Sigmoid colon (tissue), 7 donors: ENCODE measurements around the gene ADSL. TPM values are rescaled to one million over a fixed set of nuclear protein-coding genes. Genes with fewer than 3 reads are reported as not detected.

Experiments
- DNase-seq: peaks from one replicate; pipeline ENCODE4 v3.0.0-alpha.2; 2019
- H3K27ac ChIP-seq, 4 donors: fragments of 200-600 bp; sonication (generic); one replicate each; pipeline ENCODE4 v1.5.1; 2016 to 2019; ENCODE audit warnings: mild to moderate bottlenecking in 1 of 4
- H3K27me3 ChIP-seq, 3 donors: fragments of 200-600 bp; sonication (generic); one replicate each; pipeline ENCODE4 v1.5.1; 2019; ENCODE audit warnings: mild to moderate bottlenecking in 1 of 3
- H3K36me3 ChIP-seq, 4 donors: fragments of 200-600 bp; sonication (generic); one replicate each; pipeline ENCODE4 v1.5.1; 2016 to 2019
- H3K4me1 ChIP-seq, 4 donors: fragments of 200-600 bp; sonication (generic); one replicate each; pipeline ENCODE4 v1.5.1; 2017 to 2019
- H3K4me3 ChIP-seq, 4 donors: fragments of 200-600 bp; sonication (generic); one replicate each; pipeline ENCODE4 v1.5.1; 2017 to 2019; ENCODE audit warnings: mild to moderate bottlenecking in 2 of 4, moderate library complexity in 1 of 4
- H3K9me3 ChIP-seq, 4 donors: fragments of 200-600 bp in 3 of 4; sonication (generic) in 3 of 4; one replicate each; pipeline versions ENCODE4 v1.5.1 to v1.6.1; 2013 to 2019
- EP300 ChIP-seq, 4 donors: sonication (generic); formaldehyde crosslinking; IDR thresholded peaks; one replicate each; pipeline ENCODE4 v1.6.1; 2017; ENCODE audit warnings: antibody characterized with exemption in 4 of 4
- POLR2A ChIP-seq, 2 donors: fragments of 450-650 bp; IDR thresholded peaks; one replicate each; pipeline ENCODE4 v1.6.1; 2016; ENCODE audit warnings: antibody characterized with exemption in 2 of 2, mild to moderate bottlenecking in 2 of 2, moderate library complexity in 2 of 2
- POLR2AphosphoS5 ChIP-seq, 4 donors: sonication (generic); formaldehyde crosslinking; IDR thresholded peaks; one replicate each; pipeline ENCODE4 v1.6.1; 2017; ENCODE audit warnings: antibody characterized with exemption in 4 of 4
- whole genome bisulfite sequencing, 2 donors: extraction: QIAGEN DNeasy Blood & Tissue Kit; methylation state at CpG; one replicate each; pipeline ENCODE4 v1.1.7; 2013; 5-methylcytosine and 5-hydroxymethylcytosine counted together
- intact Hi-C: fragments of 100-400 bp; cut with DNase I; formaldehyde crosslinking; loops from one replicate; pipeline ENCODE4 v1.15.1; 2023
- polyA plus RNA-seq, 3 donors: library from polyadenylated mRNA; stranded (reverse); fragments of 200-250 nt; gene quantifications; one replicate each; pipeline ENCODE4 v1.2.3, GENCODE V29; 2013
- total RNA-seq, 4 donors: library from RNA; depleted of rRNA; stranded (reverse); fragments of >200 nt; gene quantifications; one replicate each; pipeline ENCODE4 v1.1.0, GENCODE V29; 2016
- TF ChIP-seq, protein P1 (sequence below), 4 experiments: fragments of 450-650 bp in 3 of 4; fragments of 200-600 bp in 1 of 4; IDR thresholded peaks; one replicate each; pipeline ENCODE4 v1.5.1; 2016 to 2019; ENCODE audit warnings: antibody characterized with exemption in 4 of 4, mild to moderate bottlenecking in 3 of 4, moderate library complexity in 2 of 4
- donor health status: healthy with polysubstance abuse.
- donor health status: Bipolar disorder and iron deficiency.
- donor health status: healthy.

Gene ADSL
- total and polyA plus RNA-seq, 7 donors: 34.0 to 469 (median 86.7) TPM

DNA sequence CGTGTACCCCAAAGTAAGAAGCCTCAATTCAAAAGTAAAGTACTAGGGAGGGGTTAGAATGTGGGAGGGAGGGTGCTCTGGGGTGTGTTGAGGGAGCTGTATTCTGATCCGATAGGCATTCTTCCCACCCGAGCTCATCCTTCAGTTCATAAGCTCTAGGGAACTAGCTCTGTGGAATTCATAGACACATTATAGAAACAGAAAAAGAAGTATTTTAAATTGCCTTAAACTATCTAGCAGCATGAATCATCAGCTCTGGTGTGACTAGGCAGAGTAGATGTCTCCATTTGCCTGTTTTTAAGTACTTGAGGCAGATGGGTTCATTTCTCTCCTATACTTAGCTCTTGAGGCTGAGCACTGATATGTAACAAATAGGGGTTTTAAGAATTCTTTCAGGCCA is 16.8 kb downstream of the ADSL start:
- Histone ChIP-seq H3K4me1 (no peaks in the 10 kb centered on the region), H3K27ac (no peak overlapping the region), H3K9me3 (no peaks in the 10 kb centered on the region), H3K4me3 (no peak overlapping the region), H3K27me3 (no peaks in the 10 kb centered on the region), H3K36me3 (peaks cover 57 to 100% (median 81%) of the 10 kb centered on the region in 4 donors)
- no peak for DNase-seq
- WGBS, 2 donors: 94 to 96% methylated on average over 3 of the region's 3 CpGs
- intact Hi-C loops: no loop called here
- TF ChIP-seq EP300 (IDR thresholded peaks at IDR 0.05) (no peak), POLR2AphosphoS5 (IDR thresholded peaks at IDR 0.05) (no peak), POLR2A (IDR thresholded peaks at IDR 0.05) (no peak)
- TF ChIP-seq, protein P1, sequence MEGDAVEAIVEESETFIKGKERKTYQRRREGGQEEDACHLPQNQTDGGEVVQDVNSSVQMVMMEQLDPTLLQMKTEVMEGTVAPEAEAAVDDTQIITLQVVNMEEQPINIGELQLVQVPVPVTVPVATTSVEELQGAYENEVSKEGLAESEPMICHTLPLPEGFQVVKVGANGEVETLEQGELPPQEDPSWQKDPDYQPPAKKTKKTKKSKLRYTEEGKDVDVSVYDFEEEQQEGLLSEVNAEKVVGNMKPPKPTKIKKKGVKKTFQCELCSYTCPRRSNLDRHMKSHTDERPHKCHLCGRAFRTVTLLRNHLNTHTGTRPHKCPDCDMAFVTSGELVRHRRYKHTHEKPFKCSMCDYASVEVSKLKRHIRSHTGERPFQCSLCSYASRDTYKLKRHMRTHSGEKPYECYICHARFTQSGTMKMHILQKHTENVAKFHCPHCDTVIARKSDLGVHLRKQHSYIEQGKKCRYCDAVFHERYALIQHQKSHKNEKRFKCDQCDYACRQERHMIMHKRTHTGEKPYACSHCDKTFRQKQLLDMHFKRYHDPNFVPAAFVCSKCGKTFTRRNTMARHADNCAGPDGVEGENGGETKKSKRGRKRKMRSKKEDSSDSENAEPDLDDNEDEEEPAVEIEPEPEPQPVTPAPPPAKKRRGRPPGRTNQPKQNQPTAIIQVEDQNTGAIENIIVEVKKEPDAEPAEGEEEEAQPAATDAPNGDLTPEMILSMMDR (IDR thresholded peaks at IDR 0.05): no peak

DNA sequence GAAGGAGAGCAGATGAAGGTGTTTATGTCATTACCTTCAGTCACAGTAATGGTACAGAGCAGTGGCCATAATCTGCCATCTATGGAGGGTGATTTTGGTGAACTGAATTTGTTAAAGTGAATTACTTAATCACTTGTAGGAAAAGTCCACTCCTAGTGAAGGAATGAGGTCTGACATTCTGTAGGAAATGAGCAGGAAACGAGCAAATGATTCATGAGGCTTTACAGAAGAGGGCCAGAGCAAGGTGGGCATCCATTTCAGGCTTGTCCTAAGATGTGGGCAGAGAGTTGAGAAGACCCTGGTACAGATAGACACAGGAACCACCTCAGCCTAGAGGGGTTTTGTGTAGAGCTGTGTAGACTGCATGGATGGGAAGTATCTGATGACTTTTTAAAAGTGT is 18.1 kb downstream of the ADSL start:
- Histone ChIP-seq H3K4me1 (no peaks in the 10 kb centered on the region), H3K4me3 (no peak overlapping the region), H3K27ac (no peak overlapping the region), H3K27me3 (no peaks in the 10 kb centered on the region), H3K36me3 (peaks cover 57 to 95% (median 70%) of the 10 kb centered on the region in 4 donors), H3K9me3 (no peaks in the 10 kb centered on the region)
- WGBS, 2 donors: 80 to 86% methylated on average over 1 of the region's 1 CpG
- intact Hi-C loops: no loop called here
- TF ChIP-seq, protein P1 (IDR thresholded peaks at IDR 0.05): no peak
- TF ChIP-seq POLR2AphosphoS5 (IDR thresholded peaks at IDR 0.05) (no peak), POLR2A (IDR thresholded peaks at IDR 0.05) (no peak), EP300 (IDR thresholded peaks at IDR 0.05) (no peak)
- no peak for DNase-seq

DNA sequence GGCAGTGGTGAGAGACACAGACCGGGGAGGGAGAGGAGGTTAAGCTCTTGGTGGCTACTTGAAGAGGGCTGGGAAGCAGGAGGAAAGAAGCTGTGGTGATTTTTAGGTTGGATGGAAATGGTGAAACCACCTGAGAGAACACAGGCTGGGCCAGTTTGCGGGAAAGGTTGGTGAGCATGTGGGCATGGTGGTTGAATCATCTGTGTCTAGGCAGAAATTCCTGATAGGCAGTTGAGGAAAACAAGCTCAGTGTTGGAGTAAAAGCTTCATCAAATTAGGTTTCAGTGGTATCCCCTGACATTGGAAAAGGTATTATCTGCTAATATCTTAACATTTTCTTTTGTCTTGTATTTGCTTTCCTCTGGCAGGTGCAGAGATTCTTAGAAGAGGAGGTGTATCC is 19.8 kb downstream of the ADSL start:
- no peak for DNase-seq
- Histone ChIP-seq H3K27me3 (no peaks in the 10 kb centered on the region), H3K27ac (no peak overlapping the region), H3K9me3 (no peaks in the 10 kb centered on the region), H3K4me1 (peaks cover 0 to 3% (median 1%) of the 10 kb centered on the region in 4 donors), H3K4me3 (no peak overlapping the region), H3K36me3 (peaks cover 46 to 79% (median 54%) of the 10 kb centered on the region in 4 donors)
- WGBS, 2 donors: 97 to 99% methylated on average over 2 of the region's 2 CpGs
- intact Hi-C loops: no loop called here
- TF ChIP-seq POLR2AphosphoS5 (IDR thresholded peaks at IDR 0.05) (no peak), EP300 (IDR thresholded peaks at IDR 0.05) (no peak), POLR2A (IDR thresholded peaks at IDR 0.05) (no peak)
- TF ChIP-seq, protein P1 (IDR thresholded peaks at IDR 0.05): no peak

DNA sequence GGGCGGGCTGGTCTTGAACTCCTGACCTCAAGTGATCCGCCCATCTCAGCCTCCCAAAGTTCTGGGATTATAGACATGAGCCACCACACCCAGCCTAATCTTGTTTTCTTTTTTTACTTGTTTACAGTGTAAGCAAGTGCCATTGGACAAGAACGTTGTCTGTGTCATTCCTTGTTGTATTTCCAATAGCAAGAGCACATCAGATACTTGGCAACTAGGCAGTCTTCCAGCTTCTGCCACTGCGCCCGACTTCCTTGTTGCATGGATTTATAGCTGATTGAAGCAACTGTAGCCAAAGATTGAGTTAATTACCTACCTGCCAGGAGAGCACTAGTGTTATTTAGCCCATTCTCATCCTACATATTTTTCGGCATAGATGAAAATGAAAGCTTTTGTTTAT is 21.0 kb downstream of the ADSL start:
- H3K4me1 ChIP-seq: peaks cover 0 to 13% (median 7%) of the 10 kb centered on the region in 4 donors
- intact Hi-C loops: no loop called here
- no peak overlapping the region for H3K4me3 ChIP-seq
- no peak for TF ChIP-seq POLR2A (IDR thresholded peaks at IDR 0.05)
- TF ChIP-seq, protein P1 (IDR thresholded peaks at IDR 0.05): no peak
- TF ChIP-seq EP300 (IDR thresholded peaks at IDR 0.05): no peak
- TF ChIP-seq POLR2AphosphoS5 (IDR thresholded peaks at IDR 0.05): no peak
- WGBS, 2 donors: 15 to 68% methylated on average over 6 of the region's 6 CpGs
- H3K27ac ChIP-seq: no peak overlapping the region
- H3K9me3 ChIP-seq: no peaks in the 10 kb centered on the region
- peaks cover 34 to 66% (median 42%) of the 10 kb centered on the region in 4 donors for H3K36me3 ChIP-seq
- H3K27me3 ChIP-seq: no peaks in the 10 kb centered on the region
- no peak for DNase-seq

DNA sequence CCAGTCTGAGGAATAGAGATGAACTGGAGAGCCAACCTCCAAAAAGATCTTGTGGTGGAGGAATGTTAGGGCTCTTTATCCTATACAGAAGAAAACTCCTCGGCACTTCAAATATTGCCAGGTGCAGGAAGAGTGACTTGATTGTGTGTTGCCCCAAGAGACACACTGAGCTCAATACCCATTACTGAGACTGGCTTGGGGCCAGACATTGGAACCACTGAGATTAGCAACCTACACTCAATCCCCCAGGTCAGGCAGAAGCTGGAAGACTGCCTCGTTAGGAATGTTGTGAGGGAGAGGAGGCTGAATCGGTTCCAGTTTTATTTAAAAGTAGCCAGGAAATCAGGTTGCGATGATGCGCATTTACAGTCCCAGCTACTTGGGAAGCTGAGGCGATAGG is 21.7 kb downstream of the ADSL start:
- H3K9me3 ChIP-seq: no peaks in the 10 kb centered on the region
- DNase-seq: no peak
- H3K36me3 ChIP-seq: peaks cover 27 to 60% (median 35%) of the 10 kb centered on the region in 4 donors
- no peak for TF ChIP-seq POLR2AphosphoS5 (IDR thresholded peaks at IDR 0.05)
- TF ChIP-seq, protein P1 (IDR thresholded peaks at IDR 0.05): no peak
- intact Hi-C loops: no loop called here
- peaks cover 0 to 20% (median 13%) of the 10 kb centered on the region in 4 donors for H3K4me1 ChIP-seq
- 64 to 81% methylated on average over 6 of the region's 6 CpGs for WGBS, 2 donors
- H3K27me3 ChIP-seq: no peaks in the 10 kb centered on the region
- H3K4me3 ChIP-seq: no peak overlapping the region
- no peak overlapping the region for H3K27ac ChIP-seq
